ENCODE results near the gene EIF3I. TPM values are rescaled to one million over a fixed set of nuclear protein-coding genes. Genes with fewer than 3 reads are reported as not detected.
A peak's percentile ranks its signal among the peaks of the same experiment; 100 is the strongest.

EIF3I gene
- polyA plus RNA-seq, 4 donors: 147 to 179 (median 174) TPM

DNA sequence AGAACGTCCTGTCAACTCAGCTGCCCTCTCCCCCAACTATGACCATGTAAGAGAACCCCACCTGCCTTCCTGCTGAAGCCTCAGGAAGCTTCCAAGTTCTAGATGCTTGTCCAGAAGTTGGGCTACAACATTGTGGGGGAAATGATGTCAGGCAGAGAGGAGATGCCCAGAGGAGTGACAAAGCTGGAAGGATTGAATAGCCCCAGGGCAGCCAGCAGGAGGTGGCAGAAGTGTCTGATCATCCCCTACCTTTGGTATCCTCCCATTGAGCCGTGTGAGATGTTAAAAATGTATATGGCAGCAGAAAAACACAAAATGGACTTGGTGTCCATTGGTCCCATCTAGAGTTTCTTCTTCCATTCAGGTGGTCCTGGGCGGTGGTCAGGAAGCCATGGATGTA lies 6.6 kb downstream of the EIF3I start:
- DNase-seq (ENCODE audit: low read depth in 4 of 4, low spot score in 2 of 4): no peak

DNA sequence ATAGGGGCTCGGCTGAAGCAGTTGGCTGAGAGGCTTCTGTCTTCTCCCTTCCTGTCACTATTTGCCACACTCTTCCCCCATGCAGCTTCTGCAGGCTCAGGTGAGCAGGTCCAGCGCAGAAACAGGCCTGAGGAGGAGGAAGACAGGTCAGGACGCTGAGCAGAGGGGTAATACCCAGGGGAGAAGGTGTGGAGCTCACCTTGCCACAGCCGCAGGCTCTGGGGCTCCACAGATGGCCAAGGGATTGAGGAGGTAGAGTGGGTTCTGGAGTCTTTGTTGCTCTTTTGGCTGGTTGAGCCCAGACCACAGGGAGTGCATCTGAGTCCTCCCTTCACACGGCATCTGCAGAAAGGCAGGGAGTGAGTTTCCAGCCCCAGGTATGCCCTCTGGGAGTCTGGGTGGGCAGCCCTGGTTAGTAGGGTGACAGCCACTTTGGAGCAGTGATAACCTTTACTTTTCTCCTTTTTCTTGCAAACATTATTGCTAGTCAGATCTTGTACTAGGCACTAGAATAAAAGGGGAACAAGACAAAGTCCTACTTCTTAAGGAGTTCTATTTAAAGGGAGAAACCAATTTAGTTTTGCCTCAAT lies 9.7 kb downstream of the EIF3I start:
- DNase-seq (ENCODE audit: low read depth in 4 of 4, low spot score in 2 of 4): no peak

DNA sequence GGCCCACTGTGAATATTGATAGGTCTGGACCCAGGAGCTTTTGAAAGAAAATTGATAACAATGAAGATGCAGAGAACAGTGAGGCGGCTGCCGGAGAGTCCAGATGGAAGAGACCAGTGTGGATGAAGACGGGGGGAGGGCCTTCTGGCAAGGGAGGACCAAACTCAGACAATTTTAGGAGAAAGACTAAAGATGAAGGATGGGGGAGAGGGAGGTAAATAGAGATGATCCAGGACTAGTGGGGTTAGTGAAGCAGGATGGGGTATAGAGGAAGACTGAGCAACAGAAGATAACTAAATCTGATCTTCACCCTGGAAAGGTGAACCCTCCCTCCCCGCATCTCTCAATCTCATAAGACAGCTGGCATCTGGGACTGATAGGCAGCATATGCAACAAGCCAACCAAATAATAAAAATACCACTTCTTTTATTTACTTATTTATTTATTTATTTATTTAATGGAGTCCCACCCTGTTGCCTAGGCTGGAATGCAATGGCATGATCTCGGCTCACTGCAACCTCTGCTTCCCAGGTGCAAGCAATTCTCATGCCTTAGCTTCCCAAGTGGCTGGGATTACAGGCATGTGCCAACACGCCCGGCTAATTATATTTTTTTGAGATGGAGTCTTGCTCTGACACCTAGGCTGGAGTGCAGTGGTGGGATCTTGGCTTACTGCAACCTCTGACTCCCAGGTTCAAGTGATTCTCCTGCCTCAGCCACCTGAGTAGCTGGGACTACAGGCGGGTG lies 10.5 kb downstream of the EIF3I start:
- no peak for DNase-seq (ENCODE audit: low read depth in 4 of 4, low spot score in 2 of 4)

DNA sequence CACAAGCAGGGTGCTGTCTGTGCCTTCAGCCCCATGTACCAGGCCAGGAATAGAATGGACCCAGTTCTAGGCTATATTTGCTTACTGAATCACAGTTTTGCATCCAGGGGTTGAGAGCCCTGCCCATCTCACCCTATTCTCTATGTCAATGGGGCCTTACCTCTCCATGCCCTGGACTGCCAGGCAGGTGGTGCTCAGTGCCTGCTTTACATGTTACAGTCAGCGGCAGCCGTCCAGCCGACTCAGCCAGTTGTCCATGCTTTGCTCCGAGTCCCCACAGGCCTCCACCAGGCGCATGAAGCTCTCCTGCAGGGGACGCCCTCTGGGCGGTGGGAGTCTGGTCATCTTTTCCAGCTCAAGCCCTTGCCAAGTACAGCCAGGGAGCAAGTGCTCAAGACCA lies 12.6 kb downstream of the EIF3I start:
- DNase-seq (ENCODE audit: low read depth in 4 of 4, low spot score in 2 of 4): no peak

DNA sequence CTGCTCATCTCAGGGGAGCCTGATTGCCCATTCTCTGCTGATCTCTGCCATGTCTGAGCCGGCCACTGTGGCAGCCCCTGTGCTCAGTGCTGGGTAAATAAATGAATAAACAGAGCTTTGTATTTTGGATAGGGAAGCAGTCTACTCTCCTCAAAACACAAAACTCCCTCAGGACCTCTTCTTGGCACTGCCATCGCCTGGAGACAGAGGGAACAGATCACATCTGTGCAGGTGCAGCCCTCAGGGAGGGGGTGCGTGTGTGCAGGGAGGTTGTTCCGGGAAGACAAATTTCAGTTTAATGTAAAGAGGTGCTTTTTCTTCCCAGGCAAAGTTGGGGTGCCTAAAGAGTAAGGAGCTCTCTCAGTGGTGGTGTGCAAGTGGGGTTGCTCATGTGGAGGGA lies 17.1 kb downstream of the EIF3I start:
- no peak for DNase-seq (ENCODE audit: low read depth in 4 of 4, low spot score in 2 of 4)

DNA sequence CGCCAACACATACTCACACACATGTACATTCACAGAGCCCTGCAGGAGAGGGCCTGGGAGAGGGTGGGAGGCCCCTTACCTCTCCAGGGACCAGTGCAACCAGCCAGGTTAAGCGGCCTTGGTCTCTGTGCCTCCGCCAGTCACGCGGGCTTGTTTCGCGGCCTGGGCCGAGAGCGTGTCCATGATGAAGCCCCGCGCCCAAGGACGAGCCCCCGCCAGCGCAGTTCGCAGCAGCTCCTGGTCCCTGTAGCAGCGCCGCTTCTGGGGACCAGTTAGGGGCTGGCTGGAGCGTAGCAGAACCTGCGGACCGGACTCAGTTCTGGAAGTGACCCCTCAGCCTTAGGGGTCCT lies 17.6 kb downstream of the EIF3I start:
- no peak for DNase-seq (ENCODE audit: low read depth in 4 of 4, low spot score in 2 of 4)

DNA sequence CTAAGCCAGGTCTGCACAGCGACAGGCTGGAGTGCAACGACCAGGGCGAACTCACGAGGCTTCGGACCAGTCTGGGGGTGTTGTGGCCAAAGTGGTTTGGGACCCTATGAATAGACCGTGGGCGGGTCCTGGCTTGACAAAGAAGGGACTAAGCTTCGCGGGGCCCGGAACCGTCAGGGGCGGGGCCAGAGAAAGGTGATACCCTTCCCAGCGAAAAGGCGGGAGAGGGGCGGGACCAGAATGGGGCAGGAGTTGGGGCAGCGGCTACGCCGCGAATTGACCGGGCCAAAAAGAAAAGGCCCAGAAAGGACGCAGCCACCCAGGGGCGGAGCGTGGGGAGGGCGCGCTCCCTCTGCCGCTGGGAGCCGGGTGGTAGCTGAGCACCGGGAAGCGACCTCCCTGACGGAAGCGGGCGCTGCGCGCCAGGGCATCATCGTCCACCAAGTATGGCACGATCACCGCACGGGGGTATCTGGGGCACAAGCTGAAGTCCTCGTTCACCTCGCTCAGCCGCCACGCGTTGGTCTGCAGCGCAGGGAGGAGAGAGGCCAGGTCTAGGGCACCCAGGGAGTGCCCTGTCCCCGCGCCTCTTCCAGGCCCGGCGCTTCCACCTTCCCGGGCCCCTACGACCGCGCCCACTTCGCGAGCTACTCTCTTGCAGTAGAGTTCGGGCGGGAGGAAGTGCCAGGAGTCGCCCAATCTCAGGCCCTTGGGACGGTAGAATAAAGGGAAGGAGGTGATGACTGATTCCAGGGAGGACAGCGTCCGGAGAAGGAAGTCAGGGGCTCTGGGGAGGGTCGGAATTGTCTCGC lies 18.1 kb downstream of the EIF3I start:
- DNase-seq (ENCODE audit: low read depth in 4 of 4, low spot score in 2 of 4): peak in 1 of 4 donors; percentile 74

DNA sequence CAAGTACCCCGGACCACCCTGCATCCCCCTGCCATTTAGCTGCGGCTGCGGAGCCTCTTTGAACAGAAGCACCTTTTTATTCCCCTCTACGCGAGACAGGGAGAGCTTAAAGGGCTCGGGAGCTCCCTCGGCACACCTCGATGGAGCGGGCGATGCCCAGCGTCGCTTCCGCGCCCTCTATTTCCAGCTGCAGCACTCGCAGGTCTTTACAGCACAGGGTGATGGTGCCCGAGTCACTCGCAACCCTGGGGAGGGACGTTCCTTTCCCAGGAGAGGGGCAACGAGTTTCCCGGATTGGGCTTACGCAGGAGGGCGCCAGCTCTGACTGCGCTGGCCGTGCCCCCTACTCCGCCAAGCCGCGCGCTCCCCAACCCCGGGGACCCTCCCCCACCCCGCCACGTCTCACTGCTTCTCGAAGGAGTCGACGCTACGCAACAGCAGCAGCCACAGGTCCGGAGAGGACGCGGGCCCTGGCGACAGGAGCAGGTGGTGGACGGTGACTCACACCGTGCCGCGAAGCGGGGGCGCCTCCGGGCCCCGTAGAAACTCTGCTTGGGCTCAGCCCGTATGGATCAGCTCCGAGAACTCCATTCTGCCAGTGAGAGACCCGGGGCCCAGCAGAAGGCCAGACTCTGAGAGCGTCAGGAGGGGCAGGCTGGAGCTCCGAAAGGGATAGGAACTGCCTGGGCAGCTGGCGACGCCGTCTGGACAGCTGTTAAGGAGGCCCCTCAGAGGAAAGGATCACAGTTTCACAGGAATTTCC lies 19.0 kb downstream of the EIF3I start:
- DNase-seq (ENCODE audit: low read depth in 4 of 4, low spot score in 2 of 4): peak in 1 of 4 donors; percentile 52

DNA sequence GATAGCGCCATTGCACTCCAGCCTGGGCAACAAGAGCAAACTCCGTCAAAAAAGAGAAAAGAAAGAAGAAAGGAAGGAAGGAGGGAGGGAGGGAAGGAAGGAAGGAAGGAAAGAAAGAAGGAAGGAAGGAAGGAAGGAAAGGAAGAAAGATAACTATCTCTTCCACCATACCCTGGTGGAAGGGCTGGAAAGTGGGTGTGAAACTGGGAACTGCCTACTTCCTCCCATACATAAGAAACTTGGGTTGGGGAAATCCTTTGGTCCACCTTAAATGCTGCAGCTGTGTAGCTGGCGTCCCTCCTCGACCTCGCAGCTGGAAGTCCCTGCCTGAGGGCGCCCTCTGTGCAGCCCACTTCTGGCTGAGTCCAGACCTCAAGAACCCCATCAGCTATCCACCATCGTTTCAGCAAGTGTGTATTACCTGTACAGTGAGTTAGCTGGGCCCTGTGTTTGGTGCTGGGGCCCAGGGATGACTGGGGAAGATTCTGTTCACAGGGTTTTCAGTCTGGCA lies 20.2 kb downstream of the EIF3I start:
- no peak for DNase-seq (ENCODE audit: low read depth in 4 of 4, low spot score in 2 of 4)

DNA sequence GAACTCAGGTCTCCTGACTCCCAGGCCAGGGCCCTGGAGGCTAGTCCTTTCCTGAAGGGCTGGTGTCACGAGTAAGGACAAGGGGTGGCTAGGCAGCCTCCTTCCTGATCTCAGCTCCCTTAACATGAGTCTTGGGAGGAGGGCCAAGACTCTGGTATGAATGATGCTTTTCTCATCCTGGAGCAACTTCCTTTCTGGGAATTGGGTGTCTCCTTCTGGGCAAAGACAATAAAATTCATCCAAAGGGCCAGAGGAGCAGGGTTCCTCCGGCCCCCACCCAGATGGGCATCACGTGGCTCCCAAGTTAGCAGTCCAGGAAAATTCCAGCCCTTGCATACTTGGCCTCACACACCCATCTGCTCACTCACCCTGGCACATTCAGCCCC lies 24.7 kb downstream of the EIF3I start, which contains the start of gene FAM167B:
Gene FAM167B, plus strand, starts transcription at position 335 of the 386 bp plus-strand sequence. CDS start 200 bp downstream, outside the sequence.
- no peak for DNase-seq (ENCODE audit: low read depth in 4 of 4, low spot score in 2 of 4)

DNA sequence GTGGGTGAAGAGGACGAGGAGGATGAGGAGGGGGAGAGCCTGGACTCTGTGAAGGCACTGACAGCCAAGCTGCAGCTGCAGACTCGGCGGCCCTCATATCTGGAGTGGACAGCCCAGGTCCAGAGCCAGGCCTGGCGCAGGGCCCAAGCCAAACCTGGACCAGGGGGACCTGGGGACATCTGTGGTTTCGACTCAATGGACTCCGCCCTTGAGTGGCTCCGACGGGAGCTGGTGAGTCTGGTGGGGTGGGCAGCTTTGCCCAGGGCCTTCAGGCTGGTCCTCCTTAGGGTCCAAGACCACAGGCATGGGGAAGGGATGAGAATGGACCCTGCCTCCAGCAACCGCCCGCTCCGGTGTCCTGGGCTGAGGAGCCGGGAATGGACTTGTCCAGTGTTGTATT lies 25.2 kb downstream of the EIF3I start:
- no peak for DNase-seq (ENCODE audit: low read depth in 4 of 4, low spot score in 2 of 4)

DNA sequence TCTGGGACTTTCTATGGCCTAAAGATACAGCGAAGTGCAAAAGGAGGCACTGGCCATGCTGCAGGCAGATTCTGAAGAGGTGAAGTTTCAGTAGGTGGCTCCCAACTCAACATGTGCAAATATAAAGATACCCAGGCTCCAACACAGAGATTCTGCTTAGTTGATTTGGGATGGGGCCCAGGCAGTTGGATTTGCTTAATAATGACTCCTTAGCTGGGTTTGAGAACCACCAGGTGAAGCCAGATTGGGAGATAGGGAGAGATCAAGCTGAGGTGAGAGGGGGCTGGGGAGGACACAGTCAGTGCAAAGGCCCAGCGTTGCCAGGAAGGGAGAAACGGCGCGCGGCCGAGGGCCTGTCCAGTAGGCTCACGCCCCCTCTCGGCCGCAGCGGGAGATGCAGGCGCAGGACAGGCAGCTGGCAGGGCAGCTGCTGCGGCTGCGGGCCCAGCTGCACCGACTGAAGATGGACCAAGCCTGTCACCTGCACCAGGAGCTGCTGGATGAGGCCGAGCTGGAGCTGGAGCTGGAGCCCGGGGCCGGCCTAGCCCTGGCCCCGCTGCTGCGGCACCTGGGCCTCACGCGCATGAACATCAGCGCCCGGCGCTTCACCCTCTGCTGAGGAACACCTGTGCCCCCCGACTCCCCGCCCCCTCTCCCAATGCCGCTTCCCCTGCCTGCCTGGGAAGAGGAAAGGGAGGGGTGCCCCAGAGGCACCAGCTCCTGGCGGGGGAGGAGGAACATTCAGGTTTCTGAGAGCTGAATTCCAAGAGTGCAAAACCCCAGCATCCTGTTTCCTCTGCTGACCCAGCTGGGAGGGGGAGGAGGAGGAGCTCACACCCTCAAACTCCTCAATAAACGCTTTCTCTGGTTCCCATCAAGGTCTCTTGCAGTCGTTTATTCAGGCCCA lies 26.0 kb downstream of the EIF3I start:
- DNase-seq (ENCODE audit: low read depth in 4 of 4, low spot score in 2 of 4): no peak

DNA sequence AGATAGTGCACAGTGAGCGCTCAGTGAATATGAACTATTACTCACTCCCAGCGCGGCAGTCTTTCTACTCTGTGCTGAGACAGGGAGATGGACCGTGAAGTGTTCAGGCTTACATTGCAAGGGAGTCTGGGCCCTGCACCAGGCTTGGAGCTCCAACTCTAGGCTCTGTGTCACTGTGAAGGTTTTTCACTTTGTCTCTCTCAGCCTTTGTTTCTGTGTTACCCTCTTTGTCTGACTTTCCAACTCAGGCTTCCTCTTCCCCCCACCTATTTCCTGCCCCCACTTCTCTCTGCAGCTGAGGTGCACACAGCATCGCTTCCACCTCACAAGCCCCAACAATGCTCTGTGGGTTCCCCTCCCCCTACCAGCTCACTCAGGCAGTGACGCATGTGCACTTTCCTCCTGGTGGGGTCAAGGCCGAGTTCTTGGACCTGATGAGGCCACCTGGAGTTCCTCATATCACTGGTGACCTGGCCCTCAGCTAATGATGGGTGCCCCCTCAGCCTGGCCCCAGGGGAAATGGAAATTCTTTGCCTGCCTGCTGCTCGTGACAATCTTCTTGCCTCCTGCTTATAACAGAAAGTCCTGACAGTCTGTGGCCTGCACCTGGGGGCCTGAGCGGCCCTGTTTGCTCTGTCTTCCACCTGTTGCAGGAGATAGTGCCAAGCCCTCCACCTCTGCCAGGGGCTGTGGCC lies 27.8 kb downstream of the EIF3I start:
- DNase-seq (ENCODE audit: low read depth in 4 of 4, low spot score in 2 of 4): no peak

DNA sequence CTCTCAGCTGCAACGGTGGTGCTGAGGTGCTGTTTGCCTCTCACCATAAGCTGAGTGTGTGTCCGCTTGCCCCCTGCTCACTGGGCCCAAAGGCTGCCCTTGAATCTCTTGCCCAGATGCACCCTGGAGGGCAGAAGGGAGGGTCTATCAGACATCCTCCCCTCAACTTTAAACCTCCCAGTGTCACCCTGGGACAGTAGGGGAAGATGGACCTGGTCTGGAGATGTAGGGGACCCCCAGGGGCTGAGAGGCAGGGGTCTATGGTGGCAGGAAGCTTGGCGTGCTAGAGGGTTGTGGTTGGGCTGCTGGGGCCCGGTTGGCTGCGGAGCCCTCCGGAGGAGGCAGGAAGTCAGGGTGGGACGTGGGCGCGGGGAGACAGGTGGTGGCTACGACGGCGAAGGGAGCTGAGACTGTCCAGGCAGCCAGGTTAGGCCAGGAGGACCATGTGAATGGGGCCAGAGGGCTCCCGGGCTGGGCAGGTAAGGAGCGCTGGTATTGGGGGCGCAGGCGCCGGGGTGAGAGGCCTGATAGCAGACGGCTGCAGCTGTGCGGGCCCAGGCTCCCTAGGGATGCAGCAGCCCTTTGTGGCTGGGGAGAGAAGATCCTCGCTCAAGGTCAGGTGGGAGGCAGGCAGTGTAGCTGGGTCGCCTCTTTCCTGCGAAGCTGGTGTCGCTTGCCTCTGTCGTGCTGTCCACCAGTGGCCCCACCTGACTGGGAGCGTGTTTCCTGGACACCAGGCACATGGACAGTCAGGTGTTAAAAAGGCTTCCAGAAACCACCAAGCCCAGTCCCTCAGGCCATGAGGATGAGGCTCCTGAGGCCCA lies 28.9 kb downstream of the EIF3I start, which contains the start of gene LCK:
Gene LCK, plus strand, starts transcription at position 373 of the 824 bp plus-strand sequence. CDS start 23,065 bp downstream, outside the sequence.
- DNase-seq (ENCODE audit: low read depth in 4 of 4, low spot score in 2 of 4): no peak

DNA sequence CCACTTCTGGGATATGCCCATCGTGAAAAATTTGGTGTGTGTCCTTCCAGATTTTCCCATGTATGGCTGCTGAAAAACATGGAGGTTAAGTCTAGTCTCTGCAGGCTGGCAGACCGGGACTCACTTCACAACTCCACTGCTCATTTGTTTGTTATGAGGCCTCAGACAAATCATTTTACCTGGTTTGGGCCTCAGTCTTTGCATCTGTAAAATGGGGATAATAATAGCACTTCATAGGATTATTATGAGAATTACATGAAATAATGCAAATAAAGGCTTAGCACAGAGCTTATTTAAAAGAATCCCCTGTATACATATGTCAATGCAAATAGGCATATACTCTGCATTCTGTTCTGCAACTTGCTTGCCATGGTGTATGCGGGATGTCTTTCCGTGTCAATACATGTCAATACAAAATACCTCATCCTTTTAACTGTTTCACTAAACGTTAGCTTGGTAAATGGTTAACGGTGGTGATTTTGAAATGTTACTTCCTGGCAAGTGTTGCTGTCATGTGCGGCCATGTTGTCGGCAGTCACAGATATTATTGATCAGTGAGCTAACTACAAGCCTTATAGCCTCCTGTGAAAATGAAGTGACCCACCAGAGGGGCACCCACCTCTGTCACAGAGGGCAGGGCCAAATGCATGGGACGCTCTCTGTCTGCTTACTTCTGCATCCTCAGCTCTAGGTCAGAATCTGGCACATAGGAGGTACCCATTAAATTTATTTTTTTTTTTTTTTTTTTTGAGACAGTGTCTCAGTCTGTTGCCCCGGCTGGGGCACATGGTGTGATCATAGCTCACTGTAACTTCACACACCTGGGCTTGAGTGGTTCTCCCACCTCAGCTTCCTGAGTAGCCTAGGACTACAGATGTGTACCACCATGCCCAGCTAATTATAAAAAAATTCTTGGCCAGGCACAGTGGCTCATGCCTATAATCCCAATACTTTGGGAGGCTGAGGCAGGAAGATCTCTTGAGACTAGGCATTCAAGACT lies 33.2 kb downstream of the EIF3I start:
- DNase-seq (ENCODE audit: low read depth in 4 of 4, low spot score in 2 of 4): no peak

DNA sequence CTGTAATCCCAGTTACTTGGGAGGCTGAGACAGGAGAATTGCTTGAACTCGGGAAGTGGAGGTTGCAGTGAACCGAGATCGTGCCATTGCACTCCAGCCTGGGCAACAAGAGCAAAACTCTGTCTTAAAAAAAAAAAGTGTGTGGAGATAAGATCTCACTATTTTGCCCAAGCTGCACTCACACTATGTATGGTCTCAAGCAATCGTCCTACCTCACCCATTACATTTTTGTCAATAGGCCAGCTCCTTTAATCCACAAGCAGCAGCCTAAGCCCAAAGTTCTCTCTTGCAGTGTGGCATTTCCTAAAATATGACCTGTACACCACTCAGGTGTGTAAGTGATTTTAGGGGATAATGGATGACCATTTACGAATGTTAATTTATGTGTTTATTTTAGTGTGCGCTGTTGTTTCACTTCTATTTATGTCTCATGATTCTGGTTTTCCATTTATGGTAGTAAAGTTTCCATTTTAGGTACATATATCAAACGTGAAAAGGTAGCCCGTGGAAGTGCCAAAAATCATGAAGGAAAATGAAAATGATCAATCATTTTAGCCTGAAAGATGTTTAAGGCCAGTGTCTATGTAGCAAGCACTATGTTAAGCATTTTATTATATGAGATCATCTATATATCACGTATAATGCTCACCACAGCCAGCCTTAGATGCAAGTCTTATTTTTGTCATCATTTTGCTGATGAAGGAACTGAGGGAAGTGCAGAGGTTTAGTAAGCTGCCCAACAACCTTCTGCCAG lies 34.4 kb downstream of the EIF3I start:
- DNase-seq (ENCODE audit: low read depth in 4 of 4, low spot score in 2 of 4): no peak

Data from left renal cortex interstitium (tissue), 4 donors.